ENCODE results near the gene LRRC57. TPM values are rescaled to one million over a fixed set of nuclear protein-coding genes. Genes with fewer than 3 reads are reported as not detected.

LRRC57 gene
- total and polyA plus RNA-seq, 2 of the 13 experiments (the other 11 are each of a cell fraction or from before 2014, with no cell fraction given), result 5.8 to 14.8 TPM

GRCh38 chr15:42549741-42550392, 1.3 kb upstream of the LRRC57 start:
- FAIRE-seq (no peak), ATAC-seq (no peak), DNase-seq (ENCODE audit: low spot score) (no peak)
- peak overlapping the region; percentile 87 to 96 (median 96) for H3K4me3 ChIP-seq (replicated peaks in 1 of 3; ENCODE audit: insufficient read depth in 1 of 3, low read depth in 2 of 3, low read length in 3 of 3)
- peaks cover 0 to 8% of the 10 kb centered on the region in 2 experiments; a peak in 3 of 5 replicates for H3K36me3 ChIP-seq (replicated peaks in 1 of 2; ENCODE audit: control insufficient read depth in 1 of 2, insufficient read depth in 2 of 2, low read length in 2 of 2)
- H4K20me1 ChIP-seq (ENCODE audit: insufficient read depth, low read length), result no peaks in the 10 kb centered on the region
- intact Hi-C loops (cut with micrococcal nuclease; ENCODE audit: unreplicated experiment), result loop anchor here (2.0 to 5.0 kb wide), 2 partner anchors 59 to 102 kb away; partner anchors contain the start of gene ZNF106
- H3K9ac ChIP-seq (ENCODE audit: insufficient read depth, low read depth, low read length), result peak overlapping the region; percentile 17; the same call in 1 of the 2 replicates
- no peaks in the 10 kb centered on the region for H3K9me3 ChIP-seq (ENCODE audit: low read length)
- CTCF ChIA-PET (ENCODE audit: low intra/inter-chr PET ratio, low total read pairs), result no interaction called here
- H3K4me2 ChIP-seq (ENCODE audit: low read depth, low read length), result peak overlapping the region; percentile 77
- peaks cover 50% of the 10 kb centered on the region for H3K79me2 ChIP-seq (ENCODE audit: insufficient read depth, low read length)
- no peak overlapping the region for H3K27ac ChIP-seq (ENCODE audit: extremely low read length, insufficient read depth, low read length)
- POLR2A ChIA-PET, result interaction anchor here (1.2 kb wide), 1 partner anchor 26 kb away, joined by 3 read pairs; the partner anchor contains the start of gene STARD9
- no TSS peak for BruUV-seq (replicated peaks)
- H2AFZ ChIP-seq (ENCODE audit: low read length), result no peak overlapping the region
- 71% methylated on average over 12 of the region's 12 CpGs for WGBS (ENCODE audit: low lambda C conversion rate)
- in situ Hi-C loops (cut with HindIII; ENCODE audit: extremely low pct_ligation_motif_present, low pct_unique_long_range_greater_than_20kb), result no loop called here
- H3K4me1 ChIP-seq (ENCODE audit: insufficient read depth, low read length), result peaks cover 45% of the 10 kb centered on the region
- H3K27me3 ChIP-seq (ENCODE audit: control insufficient read depth in 1 of 2, insufficient read depth in 2 of 2, low read length in 2 of 2), result no peaks in the 10 kb centered on the region; a peak in 1 of 5 replicates
- TF ChIP-seq BORCS8-MEF2B (CRISPR knock-in tag; IDR thresholded peaks at IDR 0.05), result no peak
- no peak for TF ChIP-seq RBFOX2 (IDR thresholded peaks at IDR 0.05; ENCODE audit: low read depth, low read length)
- TF ChIP-seq, protein P1, sequence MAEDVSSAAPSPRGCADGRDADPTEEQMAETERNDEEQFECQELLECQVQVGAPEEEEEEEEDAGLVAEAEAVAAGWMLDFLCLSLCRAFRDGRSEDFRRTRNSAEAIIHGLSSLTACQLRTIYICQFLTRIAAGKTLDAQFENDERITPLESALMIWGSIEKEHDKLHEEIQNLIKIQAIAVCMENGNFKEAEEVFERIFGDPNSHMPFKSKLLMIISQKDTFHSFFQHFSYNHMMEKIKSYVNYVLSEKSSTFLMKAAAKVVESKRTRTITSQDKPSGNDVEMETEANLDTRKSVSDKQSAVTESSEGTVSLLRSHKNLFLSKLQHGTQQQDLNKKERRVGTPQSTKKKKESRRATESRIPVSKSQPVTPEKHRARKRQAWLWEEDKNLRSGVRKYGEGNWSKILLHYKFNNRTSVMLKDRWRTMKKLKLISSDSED (CRISPR knock-in tag; IDR thresholded peaks at IDR 0.05), result no peak
- no peak for TF ChIP-seq ZNF333 (CRISPR knock-in tag; IDR thresholded peaks at IDR 0.05; ENCODE audit: borderline replicate concordance)
- TF ChIP-seq, protein P2, sequence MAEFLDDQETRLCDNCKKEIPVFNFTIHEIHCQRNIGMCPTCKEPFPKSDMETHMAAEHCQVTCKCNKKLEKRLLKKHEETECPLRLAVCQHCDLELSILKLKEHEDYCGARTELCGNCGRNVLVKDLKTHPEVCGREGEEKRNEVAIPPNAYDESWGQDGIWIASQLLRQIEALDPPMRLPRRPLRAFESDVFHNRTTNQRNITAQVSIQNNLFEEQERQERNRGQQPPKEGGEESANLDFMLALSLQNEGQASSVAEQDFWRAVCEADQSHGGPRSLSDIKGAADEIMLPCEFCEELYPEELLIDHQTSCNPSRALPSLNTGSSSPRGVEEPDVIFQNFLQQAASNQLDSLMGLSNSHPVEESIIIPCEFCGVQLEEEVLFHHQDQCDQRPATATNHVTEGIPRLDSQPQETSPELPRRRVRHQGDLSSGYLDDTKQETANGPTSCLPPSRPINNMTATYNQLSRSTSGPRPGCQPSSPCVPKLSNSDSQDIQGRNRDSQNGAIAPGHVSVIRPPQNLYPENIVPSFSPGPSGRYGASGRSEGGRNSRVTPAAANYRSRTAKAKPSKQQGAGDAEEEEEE (CRISPR knock-in tag; IDR thresholded peaks at IDR 0.05; ENCODE audit: borderline replicate concordance), result no peak
- no peak for TF ChIP-seq ZNF646 (CRISPR knock-in tag; IDR thresholded peaks at IDR 0.05)
- TF ChIP-seq GZF1 (CRISPR knock-in tag; IDR thresholded peaks at IDR 0.05), result no peak
- TF ChIP-seq, protein P3, sequence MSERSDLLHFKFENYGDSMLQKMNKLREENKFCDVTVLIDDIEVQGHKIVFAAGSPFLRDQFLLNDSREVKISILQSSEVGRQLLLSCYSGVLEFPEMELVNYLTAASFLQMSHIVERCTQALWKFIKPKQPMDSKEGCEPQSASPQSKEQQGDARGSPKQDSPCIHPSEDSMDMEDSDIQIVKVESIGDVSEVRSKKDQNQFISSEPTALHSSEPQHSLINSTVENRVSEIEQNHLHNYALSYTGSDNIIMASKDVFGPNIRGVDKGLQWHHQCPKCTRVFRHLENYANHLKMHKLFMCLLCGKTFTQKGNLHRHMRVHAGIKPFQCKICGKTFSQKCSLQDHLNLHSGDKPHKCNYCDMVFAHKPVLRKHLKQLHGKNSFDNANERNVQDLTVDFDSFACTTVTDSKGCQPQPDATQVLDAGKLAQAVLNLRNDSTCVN (CRISPR knock-in tag; IDR thresholded peaks at IDR 0.05; ENCODE audit: borderline replicate concordance), result no peak
- no peak for TF ChIP-seq CHD4 (IDR thresholded peaks at IDR 0.05; ENCODE audit: borderline replicate concordance, low read length)

Data from HepG2 (cell line).